A549 (cell line): ENCODE data around the gene UQCC2.

ENCODE experiments used
- CEBPB ChIP-seq, 2 experiments: fragments of >200 bp in 1 of 2; sonication (Bioruptor Twin) in 1 of 2; formaldehyde crosslinking in 1 of 2; IDR thresholded peaks; 2 replicates each; pipeline ENCODE4 v1.6.1; 2012 to 2016
- GATA3 ChIP-seq: IDR thresholded peaks from 2 replicates; pipeline ENCODE4 v1.6.1; 2012; ENCODE audit warnings: borderline replicate concordance
- KDM1A ChIP-seq: fragments of 200-600 bp; sonication (generic); IDR thresholded peaks from 2 replicates; pipeline ENCODE4 v1.6.1; 2016; ENCODE audit warnings: low read depth, mild to moderate bottlenecking
- MAFK ChIP-seq: fragments of 450-650 bp; IDR thresholded peaks from 2 replicates; pipeline ENCODE4 v1.6.1; 2014; ENCODE audit not compliant: partially characterized antibody
- POLR2A ChIP-seq: IDR thresholded peaks from 2 replicates; pipeline ENCODE4 v1.6.1; 2012; ENCODE audit warnings: mild to moderate bottlenecking, low read length
- RAD21 ChIP-seq, 2 experiments: fragments of >200 bp in 1 of 2; sonication (Bioruptor Twin) in 1 of 2; formaldehyde crosslinking in 1 of 2; IDR thresholded peaks in 1 of 2; conservative IDR thresholded peaks in 1 of 2; 2 replicates in 1 of 2; 3 replicates in 1 of 2; pipeline ENCODE4 v1.6.1; 2012 to 2018; ENCODE audit warnings: inconsistent platforms in 1 of 2
- SREBF2 ChIP-seq: fragments of 450-650 bp; IDR thresholded peaks from 2 replicates; pipeline ENCODE4 v1.6.1; 2014; ENCODE audit warnings: mild to moderate bottlenecking, moderate library complexity
- TF ChIP-seq, protein P1 (sequence below): fragments of >200 bp; sonication (Bioruptor Twin); formaldehyde crosslinking; IDR thresholded peaks from 3 replicates; pipeline ENCODE4 v1.5.1; 2016

DNA sequence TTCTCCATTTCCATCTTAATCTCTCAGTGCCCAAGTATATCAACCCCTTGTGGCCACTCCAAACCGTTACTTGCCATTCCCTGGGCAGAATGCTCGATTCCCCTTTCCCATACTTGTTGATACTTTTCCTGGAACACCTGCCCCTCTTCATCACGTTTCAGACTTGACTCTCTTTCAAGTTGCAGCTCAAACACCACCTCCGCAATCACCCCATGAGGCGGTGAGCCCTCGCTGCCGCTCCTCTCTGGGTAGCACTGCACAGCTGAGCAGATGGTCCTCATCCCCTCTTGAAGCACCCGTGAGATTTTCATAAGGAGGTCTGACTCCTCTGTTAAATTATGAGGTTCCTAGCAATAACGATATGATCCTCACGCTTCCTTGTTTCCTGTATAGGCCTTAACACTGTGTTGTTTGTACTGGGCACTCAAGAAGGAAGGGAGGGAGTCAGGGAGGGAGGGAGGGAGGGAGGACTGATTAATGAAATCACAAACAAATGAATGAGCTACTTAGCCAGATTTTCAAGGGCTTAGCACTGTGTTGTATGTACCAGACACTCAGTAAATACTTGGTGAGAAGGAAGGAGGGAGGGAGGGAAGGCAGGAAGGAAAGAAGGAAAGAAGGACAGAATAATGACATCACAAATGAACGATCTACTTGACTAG, 8.0 kb upstream of the UQCC2 start:
- TF ChIP-seq RAD21 (conservative IDR thresholded peaks at IDR 0.05 in 1 of 2, IDR thresholded peaks at IDR 0.05 in 1 of 2), result no peak
- no peak for TF ChIP-seq MAFK
- TF ChIP-seq SREBF2, result no peak
- TF ChIP-seq CEBPB (IDR thresholded peaks at IDR 0.05), result no peak
- TF ChIP-seq, protein P1, sequence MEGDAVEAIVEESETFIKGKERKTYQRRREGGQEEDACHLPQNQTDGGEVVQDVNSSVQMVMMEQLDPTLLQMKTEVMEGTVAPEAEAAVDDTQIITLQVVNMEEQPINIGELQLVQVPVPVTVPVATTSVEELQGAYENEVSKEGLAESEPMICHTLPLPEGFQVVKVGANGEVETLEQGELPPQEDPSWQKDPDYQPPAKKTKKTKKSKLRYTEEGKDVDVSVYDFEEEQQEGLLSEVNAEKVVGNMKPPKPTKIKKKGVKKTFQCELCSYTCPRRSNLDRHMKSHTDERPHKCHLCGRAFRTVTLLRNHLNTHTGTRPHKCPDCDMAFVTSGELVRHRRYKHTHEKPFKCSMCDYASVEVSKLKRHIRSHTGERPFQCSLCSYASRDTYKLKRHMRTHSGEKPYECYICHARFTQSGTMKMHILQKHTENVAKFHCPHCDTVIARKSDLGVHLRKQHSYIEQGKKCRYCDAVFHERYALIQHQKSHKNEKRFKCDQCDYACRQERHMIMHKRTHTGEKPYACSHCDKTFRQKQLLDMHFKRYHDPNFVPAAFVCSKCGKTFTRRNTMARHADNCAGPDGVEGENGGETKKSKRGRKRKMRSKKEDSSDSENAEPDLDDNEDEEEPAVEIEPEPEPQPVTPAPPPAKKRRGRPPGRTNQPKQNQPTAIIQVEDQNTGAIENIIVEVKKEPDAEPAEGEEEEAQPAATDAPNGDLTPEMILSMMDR, result no peak
- no peak for TF ChIP-seq POLR2A
- no peak for TF ChIP-seq KDM1A
- no peak for TF ChIP-seq GATA3
